HG03558 (cell line): Measurements from ENCODE around the gene UBE2E2.

Source experiments
- ATAC-seq: cut with Tn5 transposase; IDR thresholded peaks from one replicate; pipeline ENCODE4 v1.9.1; 2021; ENCODE audit warnings: moderate number of reproducible peaks; ENCODE audit not compliant: unreplicated experiment; ENCODE audit errors: extremely low read depth

Gene UBE2E2

DNA sequence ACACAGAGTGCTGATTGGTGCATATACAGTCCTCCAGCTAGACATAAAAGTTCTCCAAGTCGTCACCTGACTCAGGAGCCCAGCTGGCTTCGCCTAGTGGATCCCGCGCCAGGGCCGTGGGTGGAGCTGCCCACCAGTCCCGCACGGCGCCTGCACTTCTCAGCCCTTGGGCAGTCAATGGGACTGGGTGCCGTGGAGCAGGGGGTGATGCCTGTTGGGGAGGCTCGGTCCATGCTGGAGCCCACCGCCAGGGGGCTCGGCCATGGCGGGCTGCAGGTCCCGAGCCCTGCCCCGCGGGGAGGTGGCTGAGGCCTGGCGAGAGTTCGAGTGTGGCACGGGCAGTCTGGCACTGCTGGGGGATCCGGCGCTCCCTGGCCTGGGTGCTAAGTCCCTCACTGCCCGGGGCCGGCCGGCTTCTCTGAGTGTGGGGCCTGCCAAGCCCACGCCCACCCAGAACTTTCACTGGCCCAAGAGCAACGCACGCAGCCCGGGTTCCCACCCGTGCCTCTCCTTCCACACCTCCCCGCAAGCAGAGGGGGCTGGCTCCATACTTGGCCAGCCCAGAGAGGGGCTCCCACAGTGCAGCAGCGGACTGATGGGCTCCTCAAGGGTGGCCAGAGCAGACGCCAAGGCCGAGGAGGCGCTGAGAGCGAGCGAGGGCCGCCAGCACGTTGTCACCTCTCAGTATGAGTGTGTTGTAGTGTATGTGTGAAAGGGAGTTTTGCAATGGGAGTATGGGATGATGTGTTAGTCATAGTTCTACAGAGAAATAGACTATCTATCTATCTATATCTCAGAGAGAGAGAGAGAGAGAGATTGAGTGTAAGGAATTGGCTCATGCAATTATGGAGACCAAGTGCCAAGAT lies 69.0 kb downstream of the UBE2E2 start:
- ATAC-seq: no peak

DNA sequence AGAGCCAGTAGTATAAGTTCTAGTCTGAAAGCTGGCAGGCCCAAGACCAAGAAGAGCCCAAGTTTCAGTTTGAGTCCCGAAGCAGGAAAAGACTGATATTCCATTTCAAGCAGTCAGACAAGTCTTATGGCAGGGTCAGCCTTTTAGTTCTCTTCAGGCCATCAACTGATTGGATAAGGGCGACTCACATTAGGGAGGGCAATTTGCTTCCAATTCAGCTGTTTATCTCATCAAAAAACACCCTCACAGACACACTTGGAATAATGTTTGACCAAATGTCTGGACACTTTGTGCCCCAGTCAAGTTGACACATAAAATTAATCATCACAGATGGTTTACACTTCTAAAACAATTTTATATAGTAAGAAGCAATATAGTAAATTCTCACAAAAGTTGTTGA lies 69.7 kb downstream of the UBE2E2 start:
- no peak for ATAC-seq

DNA sequence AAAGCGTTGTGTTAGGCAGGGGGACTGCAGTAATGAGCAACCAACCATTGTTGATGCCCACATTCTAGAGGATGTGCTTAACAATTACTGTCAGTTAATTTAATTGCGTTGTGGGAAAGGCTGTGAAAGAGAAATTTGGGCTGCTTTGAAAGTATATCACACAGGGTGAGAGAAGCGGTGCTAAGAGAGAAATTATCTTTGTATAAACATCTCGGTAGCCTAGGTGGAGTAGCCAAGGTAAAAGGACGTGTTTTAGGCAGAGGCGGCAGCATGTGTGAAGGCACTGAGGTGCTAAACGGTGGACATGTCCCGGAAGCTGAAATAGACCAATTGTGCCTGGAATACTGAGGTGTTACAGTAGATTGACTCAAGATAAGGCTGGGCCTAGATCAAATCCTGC lies 71.9 kb downstream of the UBE2E2 start:
- ATAC-seq: no peak

DNA sequence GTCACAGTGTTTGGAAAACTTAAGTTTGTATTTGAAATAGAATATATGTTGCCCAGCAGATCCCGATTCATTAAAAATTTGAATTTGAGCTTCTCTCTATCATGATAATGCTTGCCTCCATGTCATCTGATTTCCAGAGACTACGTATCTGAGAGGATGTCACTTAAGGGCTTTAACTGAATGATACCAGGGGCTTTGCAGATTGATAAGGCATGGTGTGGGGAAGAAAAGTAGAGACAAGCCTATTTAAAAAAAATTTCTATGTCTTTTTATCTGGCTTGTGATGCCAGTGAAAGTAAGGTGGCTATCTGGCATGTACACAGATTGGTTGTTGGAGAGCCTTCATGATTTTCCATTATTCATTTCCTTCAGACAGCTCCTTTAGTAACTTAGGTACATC lies 72.7 kb downstream of the UBE2E2 start:
- no peak for ATAC-seq

- ATAC-seq: no peak
These were observed 74.0 kb downstream of the UBE2E2 start for GRCh38 chr3:23276913-23277658.

DNA sequence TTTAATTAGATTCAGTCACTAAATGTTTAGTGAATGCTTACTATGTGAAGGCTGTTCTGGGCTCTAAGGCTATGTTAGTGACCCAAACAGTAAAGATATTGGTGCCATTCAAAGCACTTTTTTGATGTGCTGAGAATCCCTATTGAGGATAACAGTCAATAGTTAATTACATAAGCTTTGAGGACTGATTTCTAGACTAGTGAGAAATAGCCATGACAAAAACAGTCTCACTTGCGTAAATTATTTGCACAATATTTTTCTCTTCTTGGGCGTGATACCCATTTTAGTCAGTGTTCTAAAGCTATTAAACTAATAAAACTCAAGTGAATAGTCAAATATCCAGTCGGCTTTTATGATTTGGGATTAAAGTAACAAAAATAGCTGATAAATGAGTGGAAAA lies 74.6 kb downstream of the UBE2E2 start:
- no peak for ATAC-seq

DNA sequence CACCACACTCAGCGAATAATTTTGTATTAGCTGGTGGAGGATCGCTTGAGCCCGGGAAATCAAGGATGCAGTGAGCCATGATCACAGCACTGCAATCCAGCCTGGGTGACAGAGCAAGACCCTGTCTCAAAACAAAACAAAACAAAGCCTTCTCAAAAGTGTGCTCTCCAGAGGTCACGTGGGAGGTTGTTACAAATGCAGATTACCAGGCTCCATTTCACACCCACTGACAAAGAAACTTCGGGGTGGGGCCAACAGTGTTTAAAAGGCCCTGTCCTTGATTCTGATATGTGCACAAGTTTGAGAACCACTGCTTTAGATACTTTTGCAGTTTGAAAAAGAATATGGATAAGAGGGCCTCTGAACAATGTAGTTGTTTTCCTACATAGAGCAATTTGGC lies 80.5 kb downstream of the UBE2E2 start:
- ATAC-seq: no peak

GRCh38 chr3:23288286-23288685 lies 85.2 kb downstream of the UBE2E2 start:
- ATAC-seq: no peak

DNA sequence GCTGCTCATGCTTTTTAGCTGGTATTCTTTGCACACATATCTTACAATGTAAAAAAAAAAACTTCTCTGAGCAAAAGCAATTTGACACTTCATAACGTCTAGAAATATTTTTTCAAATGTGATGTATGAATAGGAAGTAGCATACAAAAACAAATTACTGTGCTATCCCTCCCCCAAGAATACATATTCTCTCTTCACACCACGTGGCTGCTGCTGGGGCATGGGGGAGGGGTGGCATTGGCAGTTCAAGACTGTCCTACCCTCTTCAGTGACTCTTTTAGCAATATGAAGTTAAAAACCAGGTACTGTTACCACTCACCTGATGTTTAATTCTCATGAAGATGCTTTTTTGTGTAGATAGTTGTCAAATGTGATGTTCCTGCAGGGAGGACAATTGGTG lies 85.6 kb downstream of the UBE2E2 start:
- ATAC-seq: no peak

DNA sequence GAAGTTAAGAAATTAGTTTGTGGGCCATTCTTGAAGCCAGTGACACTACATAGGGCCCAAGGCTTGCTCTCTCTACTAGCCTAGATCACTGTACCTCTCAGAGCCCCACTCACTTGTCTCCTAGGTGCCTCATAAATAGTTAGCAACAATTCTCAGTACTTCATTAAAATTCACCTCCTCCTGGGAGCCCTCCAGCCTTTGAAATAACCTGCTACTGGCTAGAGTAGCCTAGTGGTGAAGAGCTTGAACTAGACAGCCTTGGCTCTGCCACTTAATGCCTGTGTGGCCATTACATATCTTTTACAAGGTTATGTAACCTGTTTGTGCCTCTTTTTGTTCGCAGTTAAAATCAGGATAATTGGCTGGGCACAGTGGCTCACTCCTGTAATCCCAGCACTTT lies 89.3 kb downstream of the UBE2E2 start:
- ATAC-seq: no peak

DNA sequence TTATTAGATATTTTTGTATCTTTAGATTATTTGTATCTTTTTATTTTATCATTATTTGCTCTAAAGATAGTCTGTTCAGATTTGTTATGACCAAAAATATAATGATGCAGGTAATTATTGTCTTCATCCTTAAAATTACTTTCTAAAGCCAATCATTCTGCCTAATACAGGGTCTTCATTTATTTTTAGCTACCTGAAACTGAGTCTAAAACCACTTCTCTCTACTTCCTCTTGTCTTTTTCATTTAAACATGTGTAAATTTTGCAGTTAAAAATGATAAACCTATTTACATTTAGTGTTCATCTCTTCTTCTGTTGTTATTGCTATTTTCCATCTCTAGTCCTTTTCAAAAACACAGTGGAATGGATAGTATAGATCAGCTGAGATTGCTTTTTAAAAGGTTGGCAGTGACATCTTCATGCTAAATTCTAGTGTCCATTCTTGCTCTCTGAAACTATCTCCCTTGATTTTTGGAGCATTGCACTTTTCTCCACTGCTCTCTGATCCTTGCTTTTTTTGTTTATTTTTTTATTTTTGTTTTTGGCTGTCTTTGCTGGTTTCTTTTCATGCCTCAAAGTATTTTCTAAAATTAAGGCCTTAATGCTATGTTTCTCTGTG lies 91.8 kb downstream of the UBE2E2 start:
- ATAC-seq: no peak

DNA sequence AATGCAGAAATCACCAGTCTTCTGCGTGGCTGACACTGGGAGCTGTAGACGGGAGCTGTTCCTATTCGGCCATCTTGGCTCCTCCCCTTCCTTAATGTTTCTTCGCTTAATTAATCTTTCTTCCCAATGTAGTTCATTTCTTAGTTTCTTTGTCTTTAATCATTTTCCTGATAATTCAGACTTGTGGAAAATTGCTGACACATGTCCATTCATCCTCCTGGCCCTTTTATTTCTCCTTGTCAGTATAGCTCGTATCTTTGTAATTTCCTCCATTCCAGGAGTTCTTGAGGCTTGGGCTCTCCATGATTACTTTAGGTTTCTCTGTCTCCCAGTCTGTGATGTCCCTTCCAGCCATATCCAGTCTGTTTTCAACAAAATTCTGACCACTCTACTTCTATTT lies 98.7 kb downstream of the UBE2E2 start:
- no peak for ATAC-seq

DNA sequence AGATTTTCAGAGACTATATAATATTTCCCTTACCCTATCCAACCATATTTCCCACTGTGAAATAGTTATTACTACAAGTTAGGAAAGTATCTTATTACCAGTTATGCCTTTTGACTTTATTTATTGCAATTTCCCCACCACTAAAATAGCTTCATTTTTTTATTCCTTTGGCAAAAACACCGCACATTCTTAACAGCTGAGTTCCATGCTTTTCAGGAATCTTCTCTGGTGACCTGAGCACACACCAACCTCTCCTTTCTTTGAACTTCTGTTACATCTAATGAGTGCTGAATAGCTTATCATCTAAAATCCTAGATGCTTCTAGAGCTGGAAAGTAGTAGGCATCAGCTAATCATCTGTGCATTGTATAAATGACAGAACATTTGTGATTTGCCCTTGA lies 99.1 kb downstream of the UBE2E2 start:
- no peak for ATAC-seq

- no peak for ATAC-seq
These were observed 100.6 kb downstream of the UBE2E2 start for GRCh38 chr3:23303601-23304217.

DNA sequence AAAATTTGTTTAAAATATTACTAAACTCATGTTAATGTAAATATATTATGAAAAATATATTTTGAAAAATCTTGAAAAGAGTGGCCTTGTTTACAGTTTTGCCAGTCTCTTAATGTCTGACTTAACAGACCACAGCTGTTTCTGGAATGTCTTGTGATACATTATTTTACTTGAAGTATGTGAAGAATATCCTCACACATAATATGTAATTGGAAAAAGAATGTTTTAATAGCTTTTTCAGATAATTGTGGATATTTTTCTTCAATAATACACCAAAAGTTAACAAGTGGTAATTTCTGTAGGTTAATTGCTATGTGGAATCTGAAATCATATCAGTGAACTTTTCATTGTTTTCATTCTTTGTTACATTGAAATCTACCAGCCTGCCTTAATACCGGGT lies 101.3 kb downstream of the UBE2E2 start:
- ATAC-seq: no peak

DNA sequence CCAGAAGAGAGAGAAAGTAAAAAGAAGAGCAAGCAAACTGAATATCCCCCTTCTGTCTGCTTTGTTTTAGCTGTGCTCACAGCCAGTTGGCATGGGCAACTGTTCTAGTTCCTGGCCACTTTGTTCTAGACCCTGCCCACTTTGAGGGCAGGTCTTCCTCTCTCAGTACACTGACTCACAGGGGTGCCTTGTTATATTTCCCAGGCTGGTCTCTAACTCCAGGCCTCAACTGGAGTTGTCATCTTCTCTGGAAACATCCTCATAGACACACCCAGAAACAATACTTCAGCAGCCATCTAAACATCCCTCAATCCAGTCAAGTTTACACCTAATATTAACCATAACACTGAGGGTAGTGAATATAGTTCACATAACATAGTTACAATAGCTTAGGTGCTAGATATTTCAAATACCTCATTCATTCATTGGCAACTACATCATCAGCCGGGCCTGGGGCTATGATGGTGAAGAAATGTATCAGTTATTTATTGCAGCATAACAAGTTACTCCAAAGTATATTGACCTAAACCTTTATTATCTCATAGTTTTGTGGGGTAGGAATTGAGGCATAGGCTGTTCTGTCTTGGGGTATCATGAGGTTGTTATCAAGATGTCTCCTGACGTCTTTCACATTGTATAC lies 106.0 kb downstream of the UBE2E2 start:
- no peak for ATAC-seq

- ATAC-seq: no peak
These were observed 109.7 kb downstream of the UBE2E2 start for GRCh38 chr3:23312866-23313265.

- no peak for ATAC-seq
These were observed 112.0 kb downstream of the UBE2E2 start for GRCh38 chr3:23314981-23315762.

DNA sequence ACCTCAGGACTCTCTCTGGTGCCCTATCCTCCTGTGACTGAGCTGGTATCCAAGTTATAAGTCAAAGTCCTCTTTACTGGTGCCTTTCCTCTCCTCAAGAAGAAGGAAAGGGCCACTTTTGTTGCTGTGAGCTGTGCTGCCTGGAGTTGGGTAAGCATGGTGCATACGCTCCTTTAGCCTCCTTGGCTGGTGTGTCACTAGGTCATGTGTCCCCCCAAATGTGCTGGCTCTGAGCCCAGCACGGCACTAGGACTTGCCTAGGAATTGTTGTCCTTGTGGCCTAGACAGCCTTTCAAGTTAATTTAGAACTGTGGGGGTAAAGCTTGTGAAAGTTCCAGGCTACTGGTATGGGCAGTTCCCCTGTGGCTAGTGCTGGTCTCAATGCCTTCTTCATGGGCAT lies 113.8 kb downstream of the UBE2E2 start:
- ATAC-seq: no peak
